Posterior vena cava (tissue), 2 donors: ENCODE results near the gene ASXL1. TPM values are rescaled to one million over a fixed set of nuclear protein-coding genes. Genes with fewer than 3 reads are reported as not detected.
A peak's percentile ranks its signal among the peaks of the same experiment; 100 is the strongest.
"Not testable (repeated sequence)": the region's sequence is repeated elsewhere in the genome, so short reads cannot be mapped to it uniquely, and the experiment has no call there.

ENCODE experiments used
- DNase-seq: peaks from one replicate; pipeline ENCODE4 v3.0.0-alpha.2; 2020; ENCODE audit warnings: low spot score
- intact Hi-C, 2 donors: fragments of 100-400 bp; cut with DNase I; formaldehyde crosslinking; loops; one replicate each; pipeline versions ENCODE4 v1.14.1 to v1.14.2; 2022 to 2023
- total RNA-seq, 2 donors: library from RNA; stranded (reverse); fragmentation: NEBNext Ultra II Directional; extraction: Animal tissue kit (Norgen Biotek cat#: 25700); gene quantifications; one replicate each; pipeline ENCODE4 v1.2.1, GENCODE V29; 2021
- donor health status: DM: yes; HTN: yes; CAD: no.
- donor health status: DM: yes; HTN: yes; CAD: no.

ASXL1 gene
- total RNA-seq, 2 donors from 2014 or later = 61.5 to 62.8 TPM

GRCh38 chr20:32333988-32334885, 23.9 kb upstream of the ASXL1 start:
- intact Hi-C loops = no loop called here
- peak; percentile 83 for DNase-seq

- DNase-seq = no peak
- intact Hi-C loops = loop anchor here in 1 of 2 donors (2.0 kb wide), 1 partner anchor 316 kb away; no protein-coding TSS in a partner anchor
Measured at GRCh38 chr20:32336918-32337347, 21.2 kb upstream of the ASXL1 start.

- DNase-seq = no peak
- intact Hi-C loops = loop anchor here in 1 of 2 donors (2.0 kb wide), 1 partner anchor 315 kb away; no protein-coding TSS in a partner anchor
Measured at GRCh38 chr20:32337937-32338661, 20.0 kb upstream of the ASXL1 start.

GRCh38 chr20:32338665-32339064, 19.5 kb upstream of the ASXL1 start:
- intact Hi-C loops = no loop called here
- DNase-seq = no peak

GRCh38 chr20:32339116-32339515, 19.0 kb upstream of the ASXL1 start:
- DNase-seq = no peak
- intact Hi-C loops = no loop called here

- intact Hi-C loops, DNase-seq: not testable (repeated sequence)
Measured at GRCh38 chr20:32341053-32341452, 17.1 kb upstream of the ASXL1 start.

- intact Hi-C loops = no loop called here
Measured at GRCh38 chr20:32343439-32343838, 14.7 kb upstream of the ASXL1 start.

GRCh38 chr20:32344835-32345506, 13.2 kb upstream of the ASXL1 start:
- DNase-seq = no peak
- intact Hi-C loops = no loop called here

More at GRCh38 chr20:32343439-32343838, 14.7 kb upstream of the ASXL1 start:
- no peak for DNase-seq

GRCh38 chr20:32348207-32348606, 9.9 kb upstream of the ASXL1 start:
- intact Hi-C loops = no loop called here
- no peak for DNase-seq

GRCh38 chr20:32350421-32350820, 7.7 kb upstream of the ASXL1 start:
- no peak for DNase-seq
- intact Hi-C loops = loop anchor here in 1 of 2 donors (5.0 kb wide), 1 partner anchor 753 kb away; no protein-coding TSS in a partner anchor

- intact Hi-C loops = loop anchor here in 1 of 2 donors (5.0 kb wide), 1 partner anchor 755 kb away; no protein-coding TSS in a partner anchor
- DNase-seq = no peak
Measured at GRCh38 chr20:32352121-32352720, 5.9 kb upstream of the ASXL1 start.

- intact Hi-C loops = loop anchor here in 1 of 2 donors (5.0 kb wide), 1 partner anchor 757 kb away; no protein-coding TSS in a partner anchor
- DNase-seq = no peak
Measured at GRCh38 chr20:32353848-32354496, 4.2 kb upstream of the ASXL1 start.

GRCh38 chr20:32354592-32355416, 3.3 kb upstream of the ASXL1 start:
- intact Hi-C loops = loop anchor here in 1 of 2 donors (5.0 kb wide), 1 partner anchor 758 kb away; no protein-coding TSS in a partner anchor
- DNase-seq = no peak

- DNase-seq = no peak
- intact Hi-C loops = no loop called here
Measured at GRCh38 chr20:32355417-32355841, 2.7 kb upstream of the ASXL1 start.

GRCh38 chr20:32355907-32356621, 2.1 kb upstream of the ASXL1 start:
- not testable (repeated sequence) for DNase-seq

GRCh38 chr20:32356622-32357374, 1.3 kb upstream of the ASXL1 start:
- no peak for DNase-seq
- intact Hi-C loops = no loop called here

More at GRCh38 chr20:32355907-32356621, 2.1 kb upstream of the ASXL1 start:
- intact Hi-C loops = not testable (repeated sequence)
